Measurements from ENCODE around the gene C10orf62.

C10orf62 gene

DNA sequence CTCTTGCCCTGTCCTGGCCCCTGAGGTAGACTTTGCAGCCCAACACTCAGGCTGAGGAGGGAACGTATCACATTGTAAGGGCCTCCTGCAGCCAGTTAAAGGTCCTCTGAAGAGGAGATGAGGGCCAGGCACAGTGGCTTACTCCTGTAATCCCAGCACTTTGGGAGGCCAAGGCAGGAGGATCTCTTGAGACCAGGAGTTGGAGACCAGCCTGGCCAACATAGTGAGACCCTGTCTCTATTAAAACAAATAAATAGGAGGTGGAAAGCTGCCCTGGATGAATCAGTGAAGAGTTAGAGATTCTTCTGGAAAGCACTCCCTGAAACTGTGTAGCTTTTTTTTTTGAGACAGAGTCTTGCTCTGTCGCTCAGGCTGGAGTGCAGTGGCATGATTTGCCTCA is 2.3 kb upstream of the C10orf62 start:
- no peak for DNase-seq

DNA sequence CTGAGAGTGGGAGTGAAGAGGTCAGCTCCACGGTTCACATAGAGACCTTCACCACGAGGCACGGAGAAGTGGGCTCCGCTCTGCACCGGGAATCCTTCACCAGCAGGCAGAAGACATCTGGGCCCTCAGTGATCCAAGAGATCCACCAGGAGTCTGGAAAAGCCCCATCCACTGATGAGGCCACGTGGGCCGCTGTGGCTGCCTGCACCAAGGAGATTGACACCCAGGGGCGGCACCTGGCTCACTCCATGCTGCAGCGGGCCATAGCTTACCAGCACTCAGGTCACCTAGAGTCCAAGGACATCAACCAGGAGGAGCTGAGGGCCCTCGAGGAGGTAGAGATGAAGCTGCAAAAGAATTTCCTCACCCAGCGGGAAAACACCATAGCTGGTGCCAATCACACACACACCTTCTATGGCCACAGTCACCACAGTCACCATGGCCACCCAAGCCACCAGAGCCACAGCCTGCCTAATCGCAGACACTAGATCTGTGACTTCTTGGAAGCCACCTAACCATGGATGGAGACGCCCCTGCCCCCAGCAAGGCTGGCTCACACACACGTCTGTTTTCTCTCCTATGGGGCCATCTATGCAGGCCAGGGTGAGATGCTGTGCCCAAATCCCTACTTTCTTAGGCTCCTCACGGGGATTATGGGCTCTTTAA is 694 bp downstream of the C10orf62 start:
- no peak for DNase-seq

DNA sequence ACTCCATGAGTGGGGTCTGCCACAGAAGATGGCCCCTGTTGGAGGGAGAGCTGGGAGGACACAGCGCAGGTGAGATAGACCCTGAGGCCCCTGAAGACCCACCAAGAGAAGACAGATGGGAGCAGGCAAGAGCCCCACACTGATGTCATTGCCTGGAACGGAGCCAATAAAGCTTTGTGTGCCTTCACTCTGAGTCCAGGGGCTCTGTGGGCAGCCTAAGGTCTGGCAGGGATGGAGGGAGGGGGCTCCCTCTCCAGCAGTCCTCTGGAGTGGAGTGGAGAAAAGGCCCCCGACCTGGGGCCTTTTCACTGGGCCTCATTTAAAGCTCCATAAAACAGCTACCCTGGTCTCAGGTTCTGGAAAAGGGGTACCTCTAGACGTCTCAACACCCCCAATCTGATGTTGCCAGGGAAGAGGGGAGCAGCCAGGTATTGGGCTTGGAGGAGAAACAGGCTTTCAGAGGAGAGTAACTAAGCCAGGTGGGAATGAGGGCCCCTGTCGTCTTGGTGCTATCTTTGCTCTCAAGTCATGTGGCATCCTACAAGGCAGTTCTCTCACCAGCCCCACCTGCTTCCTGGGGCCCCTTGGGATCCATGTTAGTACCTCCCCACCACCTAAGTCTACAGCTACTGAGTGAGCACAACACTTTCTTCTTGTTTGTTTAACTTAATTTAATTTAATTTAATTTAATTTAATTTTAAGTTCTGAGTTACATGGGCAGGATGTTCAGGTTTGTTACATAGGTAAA is 1.4 kb downstream of the C10orf62 start:
- DNase-seq: no peak

DNA sequence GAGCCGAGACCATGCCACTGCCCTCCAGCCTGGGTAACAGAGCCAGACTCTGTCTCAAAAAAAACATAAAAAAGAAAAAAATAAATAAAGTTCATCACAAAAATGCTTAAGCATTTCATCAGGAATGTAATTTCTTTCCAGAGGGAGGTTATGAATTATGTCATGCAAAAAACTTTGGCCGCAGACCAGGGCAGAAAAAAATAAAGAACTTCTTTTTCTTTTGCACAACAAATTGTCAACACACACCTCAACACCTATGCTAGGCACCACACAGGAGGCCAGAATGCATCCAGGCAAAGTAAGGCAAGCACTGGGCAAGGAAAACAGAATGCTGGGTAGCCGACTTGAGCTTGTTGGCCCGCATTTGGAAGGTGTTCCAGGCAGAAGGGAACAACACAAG is 3.9 kb downstream of the C10orf62 start:
- no peak for DNase-seq

DNA sequence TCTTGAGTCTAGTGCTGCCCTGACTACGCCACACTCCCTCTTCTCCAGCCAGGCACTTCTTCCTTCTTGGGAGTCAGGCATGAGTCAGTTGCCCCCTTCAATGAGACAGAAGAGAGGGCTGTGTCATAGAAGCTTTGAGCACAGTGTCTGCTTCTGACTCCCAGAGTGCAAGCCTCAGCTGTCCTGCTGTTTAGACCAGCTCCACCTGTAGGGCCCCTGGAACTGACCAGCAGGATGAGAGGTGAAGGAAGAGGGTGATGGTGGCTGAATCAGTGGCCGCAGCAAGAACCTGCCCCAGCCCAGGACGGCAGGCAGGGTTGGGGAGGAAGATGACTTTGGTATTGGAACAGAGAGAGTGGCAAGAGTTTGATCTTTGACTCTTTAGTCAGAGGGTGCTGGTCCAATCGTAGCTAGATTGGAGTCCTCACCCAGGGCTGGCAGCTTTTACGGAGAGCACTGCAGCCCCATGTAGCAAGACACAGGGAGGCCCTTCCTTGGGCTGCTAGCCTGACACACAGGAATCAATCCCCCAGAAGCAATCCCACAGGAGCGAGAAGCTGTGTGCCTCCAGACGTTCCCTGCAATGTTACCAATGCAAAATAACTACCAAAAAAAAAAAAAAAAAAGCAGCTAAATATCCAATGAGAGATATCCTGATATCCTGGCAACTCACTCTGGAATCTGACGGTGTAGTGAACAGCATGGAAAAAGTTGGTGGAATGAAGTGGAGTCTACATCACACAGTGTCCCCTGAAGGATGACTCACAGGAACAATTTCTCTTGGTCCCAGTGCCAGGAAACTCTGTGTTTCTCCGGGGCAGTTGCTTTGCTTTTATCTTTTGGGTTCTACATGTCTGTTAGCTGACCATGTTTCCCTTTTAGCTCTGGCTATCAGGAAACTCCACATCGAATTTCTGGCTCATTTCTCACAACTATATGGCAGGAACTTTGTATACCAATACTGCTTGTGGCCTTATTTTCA is 6.9 kb downstream of the C10orf62 start:
- no peak for DNase-seq

DNA sequence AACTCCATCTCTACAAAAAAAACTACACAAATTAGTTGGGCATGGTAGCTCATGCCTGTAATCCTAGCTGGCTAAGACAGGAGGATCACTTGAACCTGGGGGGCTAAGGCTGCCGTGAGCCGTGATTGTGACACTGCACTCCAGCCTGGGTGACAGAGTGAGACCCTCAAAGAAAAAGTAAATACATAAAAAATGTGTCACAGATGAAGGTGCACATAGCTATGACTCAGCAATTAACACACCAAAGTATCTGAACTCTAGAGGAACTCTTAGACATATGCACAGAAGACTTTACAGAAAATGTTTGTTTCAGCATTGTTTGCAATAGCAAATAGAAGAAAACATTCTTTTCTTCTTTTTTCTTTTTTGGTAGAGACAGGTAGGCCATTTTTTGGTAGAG is 8.3 kb downstream of the C10orf62 start:
- DNase-seq: no peak

DNA sequence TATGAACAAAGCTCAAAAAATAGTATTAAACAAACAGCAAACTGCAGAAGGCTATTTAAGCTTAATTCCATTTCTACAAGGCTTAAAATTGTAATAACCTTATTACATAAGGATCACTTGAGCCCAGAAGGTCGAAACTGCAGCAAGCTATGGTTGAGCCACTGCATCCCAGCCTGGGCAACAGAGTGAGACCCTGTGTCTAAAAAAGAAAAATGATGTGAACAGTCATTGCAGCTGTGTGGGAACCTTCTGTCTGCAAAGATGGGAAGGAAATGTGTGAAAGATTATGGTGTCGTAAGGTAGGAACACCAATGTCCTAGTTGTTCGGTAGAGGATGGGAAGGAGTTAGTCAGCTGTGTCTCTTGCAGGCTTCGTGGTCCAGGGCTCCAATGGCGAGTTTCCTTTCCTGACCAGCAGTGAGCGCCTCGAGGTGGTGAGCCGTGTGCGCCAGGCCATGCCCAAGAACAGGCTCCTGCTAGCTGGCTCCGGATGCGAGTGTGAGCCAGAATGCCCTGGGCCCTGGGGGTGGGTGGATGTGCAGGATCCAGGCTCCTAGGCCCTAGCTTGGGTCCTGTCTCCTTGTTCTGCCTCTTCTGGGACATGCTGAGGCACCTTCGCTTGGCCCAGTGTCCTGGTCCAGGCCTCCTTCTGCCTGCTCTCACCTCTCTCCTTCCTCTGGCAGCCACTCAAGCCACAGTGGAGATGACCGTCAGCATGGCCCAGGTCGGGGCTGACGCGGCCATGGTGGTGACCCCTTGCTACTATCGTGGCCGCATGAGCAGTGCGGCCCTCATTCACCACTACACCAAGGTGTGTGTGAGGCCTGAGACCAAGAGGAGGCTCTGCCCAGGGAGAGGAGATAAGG is 9.1 kb downstream of the C10orf62 start:
- DNase-seq: no peak

DNA sequence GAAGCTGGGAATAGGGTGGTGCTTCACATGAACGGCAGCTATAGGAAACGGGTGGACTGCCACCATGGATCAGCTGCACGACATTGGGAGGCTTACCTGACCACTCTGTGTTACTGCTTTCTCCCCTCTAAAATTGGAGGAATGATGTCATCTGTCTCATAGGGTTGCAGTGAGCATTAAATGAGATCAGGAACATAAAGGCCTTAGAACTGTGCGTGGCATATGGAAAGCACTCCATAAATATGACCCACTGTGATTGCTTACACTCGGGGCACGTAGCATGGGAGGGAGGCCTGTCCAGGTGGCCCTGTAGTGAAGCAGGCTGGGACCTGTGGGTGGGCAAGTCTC is 9.7 kb downstream of the C10orf62 start:
- no peak for DNase-seq

DNA sequence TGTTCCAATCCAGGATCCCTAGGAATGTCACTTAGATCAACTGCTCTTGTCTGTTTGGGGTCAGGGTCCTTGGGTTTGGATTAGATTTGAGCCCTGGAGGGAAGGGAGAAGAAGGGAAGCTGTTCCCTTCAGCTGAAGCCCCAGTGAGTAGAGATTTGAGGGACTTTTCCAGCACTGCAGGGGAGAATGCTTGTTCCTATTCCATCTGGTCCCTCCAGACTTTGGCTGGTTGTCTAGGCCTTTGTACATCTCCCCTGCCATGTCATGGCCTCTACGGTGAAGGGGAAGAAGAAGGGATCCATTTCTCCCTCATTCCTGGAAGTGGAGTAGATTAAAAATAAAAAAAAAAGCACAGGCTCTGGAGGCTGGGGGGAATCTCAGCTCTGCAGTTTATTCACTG is 11.1 kb downstream of the C10orf62 start:
- no peak for DNase-seq

DNA sequence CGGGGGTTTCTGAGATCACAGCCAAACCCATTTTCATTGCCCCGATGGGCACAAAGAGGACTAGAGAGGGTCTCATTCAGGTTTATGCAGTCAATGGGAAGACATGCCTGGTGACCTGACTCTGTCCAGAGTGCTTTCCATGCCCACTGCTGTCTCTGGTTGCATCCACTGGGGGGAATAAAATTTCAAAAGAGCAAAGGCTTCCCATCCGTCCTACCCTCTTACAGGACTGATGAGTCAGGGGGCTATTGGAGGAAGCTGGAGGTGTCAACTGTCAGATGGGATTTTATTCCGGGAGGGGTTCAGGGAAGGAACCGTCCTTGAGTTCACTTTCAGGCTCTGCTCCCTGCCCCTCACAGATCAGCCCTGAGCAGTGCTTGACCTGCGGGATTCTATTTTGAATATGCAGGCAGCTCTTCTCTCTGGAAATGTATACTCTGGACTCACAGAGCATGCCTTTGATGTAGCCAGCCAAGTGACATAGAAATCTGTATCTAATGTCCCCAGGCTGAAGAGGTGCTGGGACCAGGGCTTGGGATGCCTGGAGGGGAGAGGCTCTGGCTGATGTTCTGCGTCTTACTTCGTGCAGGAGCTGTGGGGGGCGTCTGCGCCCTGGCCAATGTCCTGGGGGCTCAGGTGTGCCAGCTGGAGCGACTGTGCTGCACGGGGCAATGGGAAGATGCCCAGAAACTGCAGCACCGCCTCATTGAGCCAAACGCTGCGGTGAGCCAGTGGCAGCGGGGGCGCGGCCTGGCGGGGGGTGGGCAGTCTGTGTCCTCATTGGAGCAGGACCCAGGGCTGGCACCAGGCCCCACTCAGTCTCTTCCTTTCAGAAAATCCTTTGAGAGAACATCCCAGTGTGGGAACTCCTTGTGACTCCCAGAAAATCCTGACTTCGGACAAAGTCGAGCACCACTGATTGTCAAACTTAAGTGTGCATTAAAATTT is 12.0 kb downstream of the C10orf62 start:
- DNase-seq: no peak

DNA sequence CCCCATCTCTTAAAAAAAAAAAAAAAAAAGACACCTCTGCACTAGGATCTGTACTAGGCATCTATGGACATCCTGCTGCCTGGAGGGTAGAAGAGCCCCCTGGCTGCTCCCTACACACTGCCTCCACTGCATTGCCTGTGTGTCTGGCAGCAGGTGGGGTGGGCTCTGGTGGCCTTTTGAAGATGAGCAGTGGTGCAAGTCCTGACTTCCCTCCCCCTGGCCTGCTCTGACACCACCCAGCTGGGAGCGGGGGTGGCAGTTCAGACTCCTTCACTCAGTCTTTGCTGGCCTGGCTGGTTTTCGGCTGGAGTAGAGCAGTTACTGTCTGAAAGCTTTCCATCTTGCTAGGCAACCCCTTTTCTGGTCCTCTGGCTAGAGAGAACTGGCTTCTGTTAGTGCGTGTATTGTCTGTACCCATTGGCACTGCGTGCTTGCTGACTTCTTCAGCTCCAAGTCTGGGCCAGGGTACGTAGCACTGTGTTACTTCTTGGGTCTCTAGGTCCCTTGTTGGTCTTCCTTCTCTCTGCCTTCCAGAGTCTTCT is 17.6 kb downstream of the C10orf62 start:
- no peak for DNase-seq

DNA sequence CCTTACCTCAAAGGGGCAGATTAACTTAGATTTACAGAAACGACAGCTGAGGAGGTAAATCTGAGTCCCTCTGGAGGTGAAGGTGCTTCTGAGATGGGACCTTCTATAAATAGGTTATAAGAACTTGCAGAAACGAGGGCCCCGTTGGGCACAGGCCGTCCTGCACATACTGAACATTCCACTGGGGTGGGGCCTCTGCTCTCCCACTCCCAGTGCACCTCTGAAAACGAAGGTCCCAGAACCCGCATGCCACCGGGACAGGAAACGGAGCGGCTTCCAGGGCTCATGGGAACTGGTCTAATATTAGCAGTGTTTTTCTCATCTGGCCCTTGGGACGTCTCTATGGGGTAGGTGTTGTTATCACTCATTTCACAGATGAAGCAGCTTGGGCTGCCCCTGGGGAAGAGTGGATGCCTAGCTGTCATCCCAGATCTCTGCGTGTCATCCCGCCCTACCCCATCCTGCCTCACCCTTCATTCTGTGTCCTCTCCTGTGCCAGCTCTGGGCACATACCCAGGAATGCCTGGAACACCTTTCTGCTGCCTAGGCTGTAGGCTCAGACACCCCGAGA is 19.6 kb downstream of the C10orf62 start:
- no peak for DNase-seq

DNA sequence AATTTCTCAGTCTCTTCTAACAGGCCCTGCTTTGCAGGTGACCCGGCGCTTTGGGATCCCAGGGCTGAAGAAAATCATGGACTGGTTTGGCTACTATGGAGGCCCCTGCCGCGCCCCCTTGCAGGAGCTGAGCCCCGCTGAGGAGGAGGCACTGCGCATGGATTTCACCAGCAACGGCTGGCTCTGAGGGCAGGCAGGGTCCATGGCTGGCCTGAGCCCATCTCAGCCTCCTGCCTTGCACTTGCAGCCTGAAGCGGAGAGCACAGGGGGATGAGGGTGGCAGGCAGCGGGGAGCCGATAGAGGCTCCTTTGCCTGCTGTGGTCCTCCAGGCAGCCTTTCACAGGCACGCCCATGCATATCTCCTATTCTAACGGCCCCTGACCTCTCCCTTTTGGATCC is 22.0 kb downstream of the C10orf62 start:
- no peak for DNase-seq

DNA sequence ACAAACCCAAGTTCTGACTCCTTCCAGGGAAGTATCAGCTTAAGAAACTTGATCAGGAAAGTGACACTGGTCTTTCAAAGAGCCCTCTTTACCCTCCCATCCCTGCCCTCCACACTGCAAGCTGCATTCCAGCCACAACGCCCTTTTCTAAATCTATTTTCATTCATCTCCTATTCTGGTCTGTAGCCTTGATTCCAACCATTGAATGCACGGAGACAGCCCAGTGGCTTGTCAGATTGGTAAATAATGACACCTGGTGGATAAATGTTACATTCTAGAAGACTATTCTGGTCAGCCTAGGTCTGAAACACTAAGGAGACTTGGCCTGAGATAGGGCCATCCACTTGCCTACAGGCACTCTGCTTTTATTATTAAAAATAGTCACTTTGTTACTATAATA is 22.9 kb downstream of the C10orf62 start:
- no peak for DNase-seq

DNA sequence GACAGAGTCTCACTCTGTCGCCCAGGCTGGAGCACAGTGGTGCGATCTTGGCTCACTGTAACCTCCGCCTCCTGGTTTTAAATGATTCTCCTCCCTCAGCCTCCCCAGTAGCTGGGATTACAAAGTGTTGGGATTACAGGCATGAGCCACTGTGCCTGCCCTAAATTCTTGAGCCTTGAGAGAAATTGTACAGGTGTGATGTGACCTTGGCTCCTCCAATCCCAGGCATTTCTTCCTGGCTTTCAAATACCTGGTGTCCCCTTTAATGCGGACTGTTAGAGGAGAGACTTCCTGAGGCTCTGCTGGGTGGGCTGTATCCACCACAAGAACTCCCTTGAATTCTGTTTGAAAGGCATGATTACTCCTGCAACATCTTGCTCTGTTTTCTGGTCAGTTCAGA is 28.8 kb downstream of the C10orf62 start:
- no peak for DNase-seq

DNA sequence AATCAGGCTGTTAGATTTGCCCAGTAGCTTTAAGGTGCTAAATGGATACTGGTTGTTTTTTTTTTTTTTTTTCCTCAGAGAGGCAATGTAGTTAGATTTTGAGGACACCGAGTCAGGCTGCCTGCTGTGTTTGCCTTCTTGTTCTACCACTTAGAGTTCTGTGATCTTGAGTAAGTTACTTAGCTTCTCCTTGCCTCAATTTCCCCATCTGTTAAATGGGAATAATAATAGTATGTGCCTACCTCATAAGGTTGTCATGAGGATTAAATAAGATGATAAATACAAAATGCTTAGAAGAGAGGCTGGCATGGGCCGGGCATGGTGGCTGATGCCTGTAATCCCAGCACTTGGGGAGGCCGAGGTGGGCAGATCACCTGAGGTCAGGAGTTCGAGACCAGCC is 29.2 kb downstream of the C10orf62 start:
- no peak for DNase-seq

DNA sequence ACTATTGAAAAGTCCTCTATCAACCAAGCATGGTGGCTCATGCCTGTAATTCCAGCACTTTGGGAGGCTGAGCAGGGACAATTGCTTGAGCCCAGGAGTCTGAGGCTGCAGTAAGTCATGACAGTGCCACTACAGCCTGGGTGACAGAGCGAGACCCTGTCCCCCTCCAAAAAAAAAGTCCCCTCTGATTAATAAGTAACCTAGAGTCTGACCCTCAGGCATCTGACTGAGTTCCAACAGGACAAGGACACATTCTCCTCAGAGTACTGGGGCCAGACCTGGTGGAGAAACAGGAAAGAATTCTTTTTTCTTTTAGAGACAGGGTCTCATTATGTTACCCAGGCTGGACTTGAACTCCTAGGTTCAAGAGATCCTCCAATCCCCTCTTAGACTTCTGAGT is 33.8 kb downstream of the C10orf62 start:
- DNase-seq: no peak

DNA sequence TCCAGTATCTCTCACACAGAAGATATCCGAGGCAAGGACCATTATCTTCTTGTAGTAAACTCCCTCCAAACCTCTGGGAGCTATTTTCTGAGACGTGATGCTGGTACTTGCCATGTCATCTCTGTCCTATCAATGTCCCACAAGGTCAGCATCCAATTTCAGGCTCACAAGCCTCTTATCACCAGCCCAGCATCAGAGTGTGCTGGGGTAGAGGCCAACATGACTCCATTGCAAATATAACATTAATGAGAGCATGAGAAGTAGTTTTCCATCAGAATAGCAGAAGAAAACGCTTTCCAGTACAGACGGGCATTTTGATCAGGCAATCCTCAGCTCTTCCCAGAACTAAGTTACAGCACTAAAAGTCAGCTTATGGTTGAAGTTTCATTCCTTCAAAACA is 38.2 kb downstream of the C10orf62 start:
- DNase-seq: no peak

DNA sequence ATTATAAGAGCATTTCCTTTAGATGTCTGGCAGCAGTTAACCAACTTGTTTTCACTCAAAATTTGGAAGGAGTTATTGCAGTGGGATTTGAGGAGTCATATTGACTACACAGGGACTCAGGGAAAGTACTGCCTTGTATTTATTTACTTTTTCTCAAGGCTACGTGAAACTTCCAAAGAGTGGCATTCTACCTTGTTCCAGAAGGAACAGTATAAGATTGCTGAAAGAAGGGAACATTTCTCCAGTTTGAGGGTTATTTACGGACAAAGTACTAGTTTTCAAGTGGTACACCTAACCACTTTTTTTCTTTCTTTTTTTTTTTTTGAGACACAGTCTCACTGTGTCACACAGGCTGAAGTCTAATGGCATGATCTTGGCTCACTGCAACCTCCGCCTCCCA is 38.7 kb downstream of the C10orf62 start:
- DNase-seq: no peak

DNA sequence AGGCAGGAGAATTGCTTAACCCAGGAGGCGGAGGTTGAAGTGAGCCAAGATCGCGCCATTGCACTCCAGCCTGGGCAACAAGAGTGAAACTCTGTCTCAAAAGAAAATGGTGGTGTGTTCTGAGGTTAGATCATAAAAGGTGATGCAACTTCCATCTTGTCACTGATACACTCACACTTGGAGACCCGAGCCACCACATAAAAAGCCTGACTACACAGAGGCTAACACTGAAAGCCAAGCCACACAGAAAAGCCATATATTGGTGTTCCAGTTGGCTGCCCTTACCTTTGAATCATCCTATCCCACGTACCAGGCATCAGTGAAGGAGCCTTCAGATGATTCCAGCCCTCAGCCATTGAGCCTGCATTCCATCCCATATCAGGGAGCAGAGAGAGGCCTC is 39.8 kb downstream of the C10orf62 start:
- DNase-seq: no peak

DNA sequence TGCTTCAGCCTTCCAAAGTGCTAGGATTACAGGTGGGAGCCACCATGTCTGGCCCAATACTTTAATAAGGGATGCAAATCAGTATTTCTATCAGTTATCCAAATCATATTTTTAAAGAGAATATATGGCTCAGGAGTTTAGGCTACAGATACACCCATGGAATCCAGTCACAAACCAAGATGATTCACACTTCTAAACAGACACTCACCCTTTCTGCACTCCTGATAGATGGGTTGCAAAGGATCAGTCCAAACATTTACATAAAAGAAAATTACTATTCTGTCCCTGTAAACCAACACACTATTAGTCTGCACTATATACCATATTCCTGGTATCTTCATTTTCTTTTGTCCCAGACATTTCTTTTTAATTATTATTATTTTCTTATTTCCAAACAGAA is 41.6 kb downstream of the C10orf62 start:
- no peak for DNase-seq
